Measurements from ENCODE around the gene MED29.

DNA sequence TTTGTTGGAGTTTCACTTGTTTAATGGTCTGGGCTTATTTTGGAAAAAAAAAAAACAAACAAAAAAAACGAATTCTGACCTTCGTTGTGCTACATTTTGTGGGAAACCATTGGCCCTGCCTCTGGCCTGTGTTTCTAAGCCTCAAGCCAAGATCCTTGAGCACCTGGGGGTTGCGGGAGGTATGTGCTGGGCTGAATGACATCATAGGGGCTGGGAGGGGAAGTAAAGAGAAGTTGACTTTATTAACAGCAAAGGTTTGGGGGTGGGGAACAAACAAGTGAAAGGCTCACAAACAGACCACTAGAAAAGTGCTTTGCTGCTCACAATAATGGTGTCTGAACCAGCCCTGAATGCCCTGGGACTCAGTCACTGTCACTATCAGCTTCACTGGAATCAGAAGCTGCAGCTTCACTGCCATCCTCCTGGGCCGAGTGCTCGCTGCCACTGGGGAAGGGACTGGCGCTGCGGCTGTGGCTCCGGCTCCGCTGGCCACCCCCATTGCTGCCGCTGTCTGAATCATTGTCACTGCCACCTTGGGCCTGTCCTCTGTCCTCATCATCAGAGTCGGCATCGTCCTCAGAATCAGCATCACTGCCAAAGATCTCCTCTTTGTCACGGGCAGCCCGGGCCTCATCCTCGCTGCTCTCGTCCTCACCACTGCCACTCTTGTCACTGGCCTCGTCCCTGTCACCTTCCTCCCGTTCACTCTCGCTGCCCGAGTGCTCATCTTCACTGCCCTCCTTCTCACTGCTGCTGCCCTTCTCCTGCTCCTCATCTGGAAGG lies 5.4 kb upstream of the MED29 start:
- TF ChIP-seq POLR2A (IDR thresholded peaks at IDR 0.05; ENCODE audit: low read length) (no peak), GATA1 (IDR thresholded peaks at IDR 0.05; ENCODE audit: low read depth, low read length) (no peak)

Measured in erythroblast (primary cell).